ENCODE data around the gene ZNF189. TPM values are rescaled to one million over a fixed set of nuclear protein-coding genes. Genes with fewer than 3 reads are reported as not detected.

ZNF189 gene
- total RNA-seq, 1 experiment from 2014 or later, result 15.8 TPM

- no peak overlapping the region for H3K14ac ChIP-seq (ENCODE audit: insufficient read depth, low read length)
- H3K23ac ChIP-seq (ENCODE audit: insufficient read length, low read depth, low read length), result no peak overlapping the region
- no peaks in the 10 kb centered on the region for H3K9me3 ChIP-seq (ENCODE audit: control insufficient read depth, low read depth, low read length)
- no peak overlapping the region for H3K56ac ChIP-seq (ENCODE audit: insufficient read length, low read depth, low read length)
- H3K4me1 ChIP-seq (ENCODE audit: insufficient read depth, low read length), result no peaks in the 10 kb centered on the region
- no peaks in the 10 kb centered on the region for H3K79me2 ChIP-seq (ENCODE audit: insufficient read depth, low read length)
- DNase-seq, result no peak
- no peak overlapping the region for H3K9ac ChIP-seq (ENCODE audit: extremely low read depth, insufficient read length, low read length)
- H3K27ac ChIP-seq (ENCODE audit: insufficient read length, low read depth, low read length), result no peak overlapping the region
- H2BK15ac ChIP-seq (ENCODE audit: low read depth, low read length), result no peak overlapping the region
- no peak overlapping the region for H4K91ac ChIP-seq (ENCODE audit: insufficient read length, low read depth, low read length)
- Mint-ChIP-seq H3K4me1 (no peaks in the 10 kb centered on the region), H3K27ac (no peak overlapping the region; a peak in 1 of 7 replicates), H3K36me3 (ENCODE audit: insufficient read depth in 1 of 3, low read depth in 3 of 3) (no peaks in the 10 kb centered on the region), H3K9me3 (peaks cover 0 to 4% of the 10 kb centered on the region in 2 experiments; a peak in 1 of 5 replicates), H3K27me3 (ENCODE audit: low read depth) (no peaks in the 10 kb centered on the region), H3K4me3 (no peak overlapping the region)
- no peak overlapping the region for H4K8ac ChIP-seq (replicated peaks; ENCODE audit: insufficient read length, low read depth, low read length)
- no peak overlapping the region for H4K5ac ChIP-seq (ENCODE audit: insufficient read length, low read depth, low read length)
- no peak overlapping the region for H3T11ph ChIP-seq (ENCODE audit: low read length)
- no peak overlapping the region for H3K18ac ChIP-seq (ENCODE audit: insufficient read length, low read depth, low read length)
- no peak overlapping the region for H3K4me2 ChIP-seq (ENCODE audit: insufficient read depth, insufficient read length, low read length)
- H3K23me2 ChIP-seq (ENCODE audit: insufficient read length, low read depth, low read length, poor library complexity, severe bottlenecking), result no peaks in the 10 kb centered on the region
- no peak overlapping the region for H2BK12ac ChIP-seq (ENCODE audit: insufficient read length, low read depth, low read length)
- no peaks in the 10 kb centered on the region for H4K20me1 ChIP-seq (ENCODE audit: control insufficient read depth, insufficient read depth, insufficient read length)
- H2BK20ac ChIP-seq (ENCODE audit: low read depth, low read length, poor library complexity, severe bottlenecking), result no peak overlapping the region
- H2AK5ac ChIP-seq (ENCODE audit: insufficient read length, low read length), result no peak overlapping the region
- H2BK5ac ChIP-seq (ENCODE audit: insufficient read length, low read length), result no peak overlapping the region
- no peak overlapping the region for H2BK120ac ChIP-seq (ENCODE audit: low read depth, low read length, poor library complexity, severe bottlenecking)
- no CpG with 5 or more reads among the region's 6 CpGs for WGBS (ENCODE audit: extremely low coverage, insufficient read length, low lambda C conversion rate)
- H2AFZ ChIP-seq (ENCODE audit: low read length), result no peak overlapping the region
- TF ChIP-seq, protein P1, sequence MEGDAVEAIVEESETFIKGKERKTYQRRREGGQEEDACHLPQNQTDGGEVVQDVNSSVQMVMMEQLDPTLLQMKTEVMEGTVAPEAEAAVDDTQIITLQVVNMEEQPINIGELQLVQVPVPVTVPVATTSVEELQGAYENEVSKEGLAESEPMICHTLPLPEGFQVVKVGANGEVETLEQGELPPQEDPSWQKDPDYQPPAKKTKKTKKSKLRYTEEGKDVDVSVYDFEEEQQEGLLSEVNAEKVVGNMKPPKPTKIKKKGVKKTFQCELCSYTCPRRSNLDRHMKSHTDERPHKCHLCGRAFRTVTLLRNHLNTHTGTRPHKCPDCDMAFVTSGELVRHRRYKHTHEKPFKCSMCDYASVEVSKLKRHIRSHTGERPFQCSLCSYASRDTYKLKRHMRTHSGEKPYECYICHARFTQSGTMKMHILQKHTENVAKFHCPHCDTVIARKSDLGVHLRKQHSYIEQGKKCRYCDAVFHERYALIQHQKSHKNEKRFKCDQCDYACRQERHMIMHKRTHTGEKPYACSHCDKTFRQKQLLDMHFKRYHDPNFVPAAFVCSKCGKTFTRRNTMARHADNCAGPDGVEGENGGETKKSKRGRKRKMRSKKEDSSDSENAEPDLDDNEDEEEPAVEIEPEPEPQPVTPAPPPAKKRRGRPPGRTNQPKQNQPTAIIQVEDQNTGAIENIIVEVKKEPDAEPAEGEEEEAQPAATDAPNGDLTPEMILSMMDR (conservative IDR thresholded peaks at IDR 0.05), result no peak
- no peak overlapping the region for H3K4ac ChIP-seq (ENCODE audit: low read depth, low read length)
- H3K79me1 ChIP-seq (ENCODE audit: insufficient read depth, low read depth, low read length, poor library complexity, severe bottlenecking), result no peaks in the 10 kb centered on the region
- H3K27me3 ChIP-seq (ENCODE audit: insufficient read depth, low read length), result no peaks in the 10 kb centered on the region
These were observed 45.7 kb upstream of the ZNF189 start for GRCh38 chr9:101352892-101353463.
